NCI-H345 treated with DMSO at 0.1 percent for 48 hours (cell line): Measurements from ENCODE around the gene SEMA3D.

Experiments used
- DNase-seq: peaks from one replicate; lab custom pipeline; 2025; ENCODE audit not compliant: unreplicated experiment; lab: John Stamatoyannopoulos, UW

SEMA3D gene

GRCh38 chr7:85039196-85039923 lies 147.5 kb downstream of the SEMA3D start:
- no peak for DNase-seq

GRCh38 chr7:85038466-85038865 lies 148.4 kb downstream of the SEMA3D start:
- no peak for DNase-seq

GRCh38 chr7:85033263-85033662 lies 153.6 kb downstream of the SEMA3D start:
- DNase-seq: no peak

DNA sequence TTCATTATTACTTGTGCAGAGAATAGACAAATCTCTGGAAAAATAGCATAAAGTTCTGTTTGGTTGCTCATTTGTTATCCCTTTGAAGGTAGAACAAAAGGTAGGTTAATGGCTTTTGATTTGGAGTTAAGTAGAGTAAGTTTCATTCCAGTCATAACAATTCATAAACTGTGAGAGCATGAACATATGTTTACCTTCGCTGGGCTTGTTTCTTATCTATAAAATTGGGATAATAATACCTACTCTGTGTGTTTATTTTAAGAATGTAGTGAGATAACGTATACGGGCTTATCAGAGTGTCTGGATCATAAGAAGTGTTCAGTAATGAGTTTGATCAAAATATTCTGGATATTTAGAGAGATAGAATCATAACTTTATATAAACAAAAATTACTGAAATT lies 155.4 kb downstream of the SEMA3D start:
- DNase-seq: no peak

GRCh38 chr7:85030893-85031292 lies 156.0 kb downstream of the SEMA3D start:
- DNase-seq: no peak

- DNase-seq: no peak
Observed at GRCh38 chr7:85025312-85025756, 161.5 kb downstream of the SEMA3D start.

GRCh38 chr7:85023916-85024315 lies 162.9 kb downstream of the SEMA3D start:
- DNase-seq: no peak

GRCh38 chr7:85023066-85023712 lies 163.7 kb downstream of the SEMA3D start:
- DNase-seq: no peak

- DNase-seq: no peak
Observed at GRCh38 chr7:85022064-85022697, 164.7 kb downstream of the SEMA3D start.

DNA sequence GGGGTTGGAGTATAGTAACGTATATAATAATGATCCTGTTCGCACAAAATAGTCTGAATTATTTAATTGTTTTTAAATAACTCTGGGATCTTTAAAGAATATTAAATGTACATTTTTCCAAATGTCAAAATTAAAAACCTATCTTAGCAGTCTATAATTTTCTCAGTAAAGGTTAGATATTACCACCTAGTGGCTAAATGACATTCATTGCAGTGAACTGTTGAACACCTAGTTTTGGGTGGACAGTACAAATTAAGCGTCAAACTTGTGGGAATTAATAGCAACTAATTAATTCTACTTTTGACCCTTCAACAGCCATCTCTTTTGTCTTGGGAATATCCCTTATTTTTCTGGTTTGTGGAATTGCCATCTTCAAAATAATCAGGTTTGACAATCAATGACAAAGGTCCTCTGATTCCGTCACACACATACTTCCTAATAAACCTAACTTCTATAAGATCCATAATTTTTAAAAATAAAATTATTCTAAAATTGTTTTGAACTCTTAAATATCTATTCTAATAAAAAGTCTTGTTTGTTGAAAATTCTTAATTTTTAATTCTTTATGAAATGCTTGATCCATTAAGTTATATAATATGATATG lies 165.7 kb downstream of the SEMA3D start:
- DNase-seq: no peak

GRCh38 chr7:85019778-85020177 lies 167.1 kb downstream of the SEMA3D start:
- DNase-seq: no peak

- DNase-seq: no peak
Observed at GRCh38 chr7:85019176-85019575, 167.7 kb downstream of the SEMA3D start.

- DNase-seq: no peak
Observed at GRCh38 chr7:85018498-85018897, 168.4 kb downstream of the SEMA3D start.

GRCh38 chr7:85016286-85016685 lies 170.6 kb downstream of the SEMA3D start:
- DNase-seq: no peak

DNA sequence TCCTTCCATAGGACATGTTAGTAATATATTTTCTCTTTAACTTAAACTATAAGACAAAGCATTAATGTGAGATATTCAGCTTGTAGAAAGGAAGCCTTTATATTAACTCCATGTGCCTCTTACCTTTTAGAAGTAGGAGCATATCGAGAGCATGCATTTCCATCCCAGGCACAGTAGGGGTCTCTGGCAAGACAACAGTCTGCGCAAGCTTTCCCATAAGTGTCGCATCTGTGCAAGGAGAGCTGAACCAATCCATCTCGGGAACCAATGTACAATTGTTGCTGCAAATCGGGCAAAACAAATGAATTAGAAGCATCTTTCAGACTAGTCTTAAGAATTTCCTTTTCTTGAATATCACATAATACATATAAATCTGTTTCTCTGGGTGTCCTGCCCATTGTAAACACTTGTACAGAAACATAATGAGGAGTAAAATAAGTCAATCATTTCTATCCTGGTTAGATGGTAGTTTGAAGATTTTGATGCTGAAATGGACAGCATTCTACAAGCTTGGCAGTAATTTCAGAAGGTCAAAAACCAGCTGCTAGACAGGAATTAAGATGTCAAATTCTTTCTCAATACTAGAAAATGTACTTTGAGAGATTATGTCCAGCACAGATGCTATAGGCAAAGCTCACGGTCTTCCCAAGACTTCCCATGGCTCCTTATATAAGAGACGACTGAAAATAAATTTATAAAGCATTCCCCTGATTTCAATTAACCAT lies 171.8 kb downstream of the SEMA3D start:
- no peak for DNase-seq

DNA sequence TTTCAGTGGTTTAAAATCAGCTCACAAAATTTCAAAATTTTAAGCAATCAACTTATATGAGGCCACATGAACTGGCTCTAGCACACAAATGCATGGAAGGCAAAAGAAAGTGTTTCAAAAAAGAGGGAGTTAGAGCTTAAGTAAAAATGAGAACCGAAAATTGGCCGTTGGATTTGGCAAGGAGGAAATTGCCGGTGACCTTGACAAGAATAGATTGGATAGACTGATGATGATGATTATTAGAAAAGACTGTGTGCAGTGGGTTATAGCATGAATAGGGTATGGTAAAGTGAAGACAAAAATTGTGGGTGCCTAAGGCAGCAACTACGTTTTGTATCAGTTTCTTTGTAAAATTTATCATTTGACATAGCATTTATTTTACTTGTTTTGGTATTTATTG lies 175.7 kb downstream of the SEMA3D start:
- DNase-seq: no peak

DNA sequence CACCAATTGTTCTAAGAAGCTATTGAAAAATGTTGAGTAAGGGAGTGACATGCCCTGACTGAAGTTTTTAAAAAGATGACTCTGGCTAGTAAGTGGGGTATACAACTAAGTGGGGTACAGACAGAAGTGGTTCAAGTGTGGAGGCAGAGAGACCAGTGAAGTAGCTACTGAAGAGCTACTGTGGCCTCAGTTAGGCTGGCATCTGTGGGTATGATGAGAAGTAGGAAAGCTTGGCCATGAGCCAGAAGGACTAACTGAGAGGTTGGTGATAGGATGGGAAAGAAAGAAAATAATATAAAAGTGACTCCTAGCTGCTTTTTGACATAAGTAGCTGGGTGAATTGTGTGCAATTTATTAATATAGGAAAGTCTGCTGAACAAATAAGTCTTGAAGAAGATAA lies 176.6 kb downstream of the SEMA3D start:
- no peak for DNase-seq

- no peak for DNase-seq
Observed at GRCh38 chr7:85006754-85007153, 180.1 kb downstream of the SEMA3D start.

DNA sequence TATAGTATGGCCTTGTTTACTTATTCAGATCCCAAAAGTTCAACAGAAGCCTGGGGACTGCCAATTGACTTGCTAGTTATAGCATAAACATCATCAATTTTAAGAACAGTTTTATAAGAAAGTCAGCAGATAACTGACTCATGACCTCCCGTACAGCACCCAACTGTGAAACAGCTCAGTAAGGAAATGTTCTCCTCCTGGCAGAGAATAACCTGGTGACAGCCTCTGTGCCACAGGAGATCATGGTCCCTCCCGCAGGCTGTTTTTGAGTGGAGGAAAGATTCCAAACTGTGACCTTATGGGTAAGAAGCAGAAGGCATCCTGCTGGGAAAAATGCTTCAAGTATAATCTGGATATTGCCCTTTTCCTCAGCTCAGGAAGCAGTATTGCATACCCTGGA lies 182.5 kb downstream of the SEMA3D start:
- DNase-seq: no peak

GRCh38 chr7:85001495-85002345 lies 185.1 kb downstream of the SEMA3D start:
- DNase-seq: no peak
